Prostate gland (tissue), 2 donors: Measurements from ENCODE around the gene SUSD3.

Source experiments
- CTCF ChIP-seq, 4 experiments: fragments of 200-600 bp in 2 of 4; fragments of 450-650 bp in 2 of 4; sonication (generic) in 2 of 4; IDR thresholded peaks; 1 replicate in 3 of 4; 2 replicates in 1 of 4; pipeline ENCODE4 v1.5.1; 2016 to 2019; ENCODE audit warnings: antibody characterized with exemption in 4 of 4, mild to moderate bottlenecking in 2 of 4, moderate library complexity in 2 of 4
- POLR2A ChIP-seq: fragments of 450-650 bp; IDR thresholded peaks from one replicate; pipeline ENCODE4 v1.6.1; 2016; ENCODE audit warnings: antibody characterized with exemption, mild to moderate bottlenecking
- POLR2AphosphoS5 ChIP-seq: sonication (generic); formaldehyde crosslinking; IDR thresholded peaks from one replicate; pipeline ENCODE4 v1.6.1; 2017; ENCODE audit warnings: antibody characterized with exemption

- TF ChIP-seq CTCF (IDR thresholded peaks at IDR 0.05) (no peak), POLR2A (no peak), POLR2AphosphoS5 (no peak)
Observed at GRCh38 chr9:93010704-93011103, 47.8 kb upstream of the SUSD3 start.
